ENCODE measurements around the gene FASTKD1.
"Not testable (repeated sequence)": the region's sequence is repeated elsewhere in the genome, so short reads cannot be mapped to it uniquely, and the experiment has no call there.

FASTKD1 gene

GRCh38 chr2:169572189-169572588 lies 1.5 kb downstream of the FASTKD1 start:
- no peak for DNase-seq (ENCODE audit: low read depth in 1 of 2, low spot score in 1 of 2)

- no peak for DNase-seq (ENCODE audit: low read depth in 1 of 2, low spot score in 1 of 2)
Observed at GRCh38 chr2:169571571-169571970, 2.1 kb downstream of the FASTKD1 start.

- DNase-seq (ENCODE audit: low read depth in 1 of 2, low spot score in 1 of 2): not testable (repeated sequence)
Observed at GRCh38 chr2:169570752-169571151, 2.9 kb downstream of the FASTKD1 start.

GRCh38 chr2:169569948-169570347 lies 3.7 kb downstream of the FASTKD1 start:
- no peak for DNase-seq (ENCODE audit: low read depth in 1 of 2, low spot score in 1 of 2)

GRCh38 chr2:169565686-169566085 lies 8.0 kb downstream of the FASTKD1 start:
- DNase-seq (ENCODE audit: low read depth in 1 of 2, low spot score in 1 of 2): no peak

- DNase-seq (ENCODE audit: low read depth in 1 of 2, low spot score in 1 of 2): no peak
Observed at GRCh38 chr2:169562519-169562918, 11.1 kb downstream of the FASTKD1 start.

GRCh38 chr2:169562084-169562483 lies 11.6 kb downstream of the FASTKD1 start:
- DNase-seq (ENCODE audit: low read depth in 1 of 2, low spot score in 1 of 2): not testable (repeated sequence)

- no peak for DNase-seq (ENCODE audit: low read depth in 1 of 2, low spot score in 1 of 2)
Observed at GRCh38 chr2:169561364-169561763, 12.3 kb downstream of the FASTKD1 start.

- no peak for DNase-seq (ENCODE audit: low read depth in 1 of 2, low spot score in 1 of 2)
Observed at GRCh38 chr2:169546756-169547155, 26.9 kb downstream of the FASTKD1 start.

GRCh38 chr2:169542433-169542832 lies 31.2 kb downstream of the FASTKD1 start:
- DNase-seq (ENCODE audit: low read depth in 1 of 2, low spot score in 1 of 2): no peak

- DNase-seq (ENCODE audit: low read depth in 1 of 2, low spot score in 1 of 2): no peak
Observed at GRCh38 chr2:169540146-169540545, 33.5 kb downstream of the FASTKD1 start.

- DNase-seq (ENCODE audit: low read depth in 1 of 2, low spot score in 1 of 2): not testable (repeated sequence)
Observed at GRCh38 chr2:169539460-169539859, 34.2 kb downstream of the FASTKD1 start.

- DNase-seq (ENCODE audit: low read depth in 1 of 2, low spot score in 1 of 2): peak; percentile 47 to 48
Observed at GRCh38 chr2:169528271-169528701, 45.4 kb downstream of the FASTKD1 start.

GRCh38 chr2:169526451-169526850 lies 47.2 kb downstream of the FASTKD1 start:
- no peak for DNase-seq (ENCODE audit: low read depth in 1 of 2, low spot score in 1 of 2)

- no peak for DNase-seq (ENCODE audit: low read depth in 1 of 2, low spot score in 1 of 2)
Observed at GRCh38 chr2:169525434-169525833, 48.2 kb downstream of the FASTKD1 start.

- no peak for DNase-seq (ENCODE audit: low read depth in 1 of 2, low spot score in 1 of 2)
Observed at GRCh38 chr2:169523681-169524080, 50.0 kb downstream of the FASTKD1 start.

GRCh38 chr2:169520896-169521295 lies 52.8 kb downstream of the FASTKD1 start:
- no peak for DNase-seq (ENCODE audit: low read depth in 1 of 2, low spot score in 1 of 2)

GRCh38 chr2:169516488-169516995 lies 57.1 kb downstream of the FASTKD1 start:
- DNase-seq (ENCODE audit: low read depth in 1 of 2, low spot score in 1 of 2): not testable (repeated sequence)

- not testable (repeated sequence) for DNase-seq (ENCODE audit: low read depth in 1 of 2, low spot score in 1 of 2)
Observed at GRCh38 chr2:169514758-169515157, 58.9 kb downstream of the FASTKD1 start.

GRCh38 chr2:169513926-169514325 lies 59.7 kb downstream of the FASTKD1 start:
- no peak for DNase-seq (ENCODE audit: low read depth in 1 of 2, low spot score in 1 of 2)

GRCh38 chr2:169513094-169513493 lies 60.6 kb downstream of the FASTKD1 start:
- no peak for DNase-seq (ENCODE audit: low read depth in 1 of 2, low spot score in 1 of 2)

- DNase-seq (ENCODE audit: low read depth in 1 of 2, low spot score in 1 of 2): no peak
Observed at GRCh38 chr2:169512525-169512924, 61.1 kb downstream of the FASTKD1 start.

GRCh38 chr2:169511818-169512217 lies 61.8 kb downstream of the FASTKD1 start:
- no peak for DNase-seq (ENCODE audit: low read depth in 1 of 2, low spot score in 1 of 2)

- no peak for DNase-seq (ENCODE audit: low read depth in 1 of 2, low spot score in 1 of 2)
Observed at GRCh38 chr2:169510496-169510895, 63.2 kb downstream of the FASTKD1 start.

All from activated T-helper 1 cell treated with anti-CD3 and anti-CD28 coated beads, Interleukin-2, amount 50 U/mL, for 16 hours (primary cell).